Right kidney (tissue), 1 donor: ENCODE data around the gene ANKRD17.

Experiments used
- DNase-seq: peaks from one replicate; pipeline ENCODE4 v3.0.0-alpha.2; 2016

Gene ANKRD17

DNA sequence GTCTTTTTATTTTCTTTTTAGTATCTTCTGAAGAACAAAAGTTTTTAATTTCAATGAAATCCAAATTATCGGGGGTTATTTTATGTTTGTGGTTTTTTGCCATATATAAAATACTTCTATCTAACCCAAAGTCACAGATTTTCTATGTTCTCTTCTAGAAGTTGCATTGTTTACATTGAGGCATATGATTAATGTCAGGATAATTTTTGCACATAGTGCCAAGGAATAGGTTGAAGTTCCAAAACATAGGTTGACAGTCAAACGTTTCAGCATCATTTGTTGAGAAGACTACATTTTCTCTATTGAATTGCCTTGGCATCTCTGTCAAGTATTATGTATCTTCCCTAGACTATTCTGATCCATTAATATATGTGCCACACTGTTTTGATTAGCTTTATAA is 64.5 kb downstream of the ANKRD17 start:
- DNase-seq = no peak

DNA sequence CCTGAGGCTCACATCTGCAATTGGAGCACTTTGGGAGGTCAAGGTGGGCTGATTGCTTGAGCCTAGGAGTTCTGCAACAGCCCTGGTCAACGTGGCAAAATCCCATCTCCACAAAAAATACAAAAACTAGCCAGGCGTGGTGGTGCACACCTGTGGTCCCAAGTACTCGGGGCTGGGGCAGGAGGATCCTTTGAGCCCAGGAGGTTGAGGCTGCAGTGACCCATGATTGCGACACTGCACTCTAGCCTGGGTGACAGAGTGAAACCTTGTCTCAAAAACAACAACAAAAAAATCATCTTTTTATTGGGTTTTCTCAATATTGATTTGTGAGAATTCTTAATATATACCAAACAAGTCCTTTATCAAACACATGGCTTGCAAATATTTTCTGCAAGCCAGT is 64.9 kb downstream of the ANKRD17 start:
- no peak for DNase-seq

GRCh38 chr4:73193155-73193554 is 65.4 kb downstream of the ANKRD17 start:
- no peak for DNase-seq

DNA sequence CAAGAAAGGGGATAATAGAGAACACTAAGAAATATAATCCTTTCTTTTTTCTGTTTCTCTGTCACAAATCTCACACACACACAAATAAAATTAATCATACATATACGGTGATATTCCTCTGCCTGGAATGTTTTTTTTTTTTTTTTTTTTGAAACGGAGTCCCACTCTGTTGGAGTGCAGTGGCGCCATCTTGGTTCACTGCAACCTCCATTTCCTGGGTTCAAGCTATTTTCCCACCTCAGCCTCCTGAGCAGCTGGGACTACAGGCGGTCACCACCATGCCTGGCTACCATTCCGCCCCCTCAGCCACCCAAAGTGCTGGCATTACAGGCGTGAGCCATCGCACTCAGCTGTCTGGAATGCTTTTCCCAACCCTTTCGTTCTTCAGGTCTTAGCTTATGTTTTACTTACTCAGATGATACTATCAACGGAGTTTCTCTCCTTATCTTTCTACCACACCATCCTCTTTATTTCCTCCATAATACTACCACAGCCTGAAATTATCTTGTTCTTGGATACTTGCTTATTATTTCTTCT is 69.3 kb downstream of the ANKRD17 start:
- no peak for DNase-seq

DNA sequence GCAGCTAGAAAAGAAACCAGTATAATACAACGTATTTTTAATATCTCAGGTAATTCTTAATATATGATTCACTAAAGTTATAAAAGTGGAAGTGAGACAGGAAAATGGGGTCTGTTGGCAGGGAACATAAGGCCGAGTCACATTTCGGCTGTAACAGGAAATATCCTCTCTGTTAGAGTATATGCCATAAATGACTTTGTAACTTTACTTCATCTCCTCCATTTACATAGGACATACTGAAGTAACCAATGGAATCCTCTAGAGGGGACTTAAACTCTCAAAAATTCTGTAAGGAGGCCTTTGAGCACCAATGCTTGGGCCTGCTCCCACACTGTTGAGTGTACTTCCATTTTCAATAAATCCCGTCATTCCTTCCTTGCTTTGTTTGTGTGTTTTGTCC is 71.3 kb downstream of the ANKRD17 start:
- no peak for DNase-seq

DNA sequence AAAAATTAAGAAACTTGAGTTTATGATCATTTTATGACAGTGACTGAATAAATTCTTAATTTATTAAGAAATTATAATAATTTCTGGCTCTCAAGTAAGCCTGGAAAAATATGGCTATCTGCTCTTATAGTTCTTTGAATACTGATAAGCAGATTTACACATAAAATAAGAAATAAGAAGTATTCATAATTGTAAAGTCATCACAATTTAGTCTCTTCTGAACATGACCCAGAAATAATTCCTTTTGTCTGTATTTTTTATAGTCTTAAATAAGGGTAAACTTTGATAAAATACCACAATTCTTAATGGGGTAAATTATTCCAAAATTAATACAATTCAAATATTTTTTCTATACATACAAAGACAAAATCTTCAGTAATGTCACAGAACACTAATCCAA is 72.7 kb downstream of the ANKRD17 start:
- no peak for DNase-seq

DNA sequence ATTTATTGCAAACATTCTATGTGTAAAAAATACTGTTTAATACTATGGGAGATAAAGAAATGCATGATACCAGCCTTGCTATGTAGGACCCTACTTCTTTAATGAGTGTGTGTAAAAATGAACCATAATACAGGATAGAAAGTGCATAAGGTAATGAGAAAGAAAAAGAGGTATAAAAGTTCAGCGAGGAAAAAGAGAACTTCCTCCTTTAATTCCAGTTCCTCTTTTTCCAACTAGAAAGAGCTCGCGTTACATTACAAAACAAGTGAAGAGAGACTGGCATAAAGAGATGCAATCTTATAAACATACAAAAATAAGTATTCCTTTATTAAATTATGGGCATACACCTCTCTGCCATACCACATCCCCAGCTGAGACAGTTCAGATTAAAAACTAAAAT is 77.4 kb downstream of the ANKRD17 start:
- DNase-seq = no peak

DNA sequence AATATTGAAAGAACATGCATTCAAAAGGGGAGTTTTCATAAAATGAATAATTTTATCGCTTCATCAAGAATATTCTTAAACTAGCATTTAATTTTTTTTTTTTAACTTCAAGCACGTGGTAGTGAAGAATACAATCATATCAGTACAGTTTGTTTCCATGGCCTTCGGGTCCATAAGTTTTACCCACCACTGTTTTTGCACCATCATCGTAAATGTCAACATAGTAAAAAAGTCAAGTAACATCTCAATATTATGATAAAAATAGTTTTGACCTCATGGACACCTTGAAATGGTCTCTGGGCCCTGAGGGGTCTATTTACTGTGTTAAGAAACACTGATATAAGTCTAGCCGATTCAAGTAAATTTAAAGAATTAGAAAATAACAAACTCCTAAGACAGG is 80.2 kb downstream of the ANKRD17 start:
- no peak for DNase-seq

GRCh38 chr4:73172161-73172560 is 86.4 kb downstream of the ANKRD17 start:
- DNase-seq = no peak

DNA sequence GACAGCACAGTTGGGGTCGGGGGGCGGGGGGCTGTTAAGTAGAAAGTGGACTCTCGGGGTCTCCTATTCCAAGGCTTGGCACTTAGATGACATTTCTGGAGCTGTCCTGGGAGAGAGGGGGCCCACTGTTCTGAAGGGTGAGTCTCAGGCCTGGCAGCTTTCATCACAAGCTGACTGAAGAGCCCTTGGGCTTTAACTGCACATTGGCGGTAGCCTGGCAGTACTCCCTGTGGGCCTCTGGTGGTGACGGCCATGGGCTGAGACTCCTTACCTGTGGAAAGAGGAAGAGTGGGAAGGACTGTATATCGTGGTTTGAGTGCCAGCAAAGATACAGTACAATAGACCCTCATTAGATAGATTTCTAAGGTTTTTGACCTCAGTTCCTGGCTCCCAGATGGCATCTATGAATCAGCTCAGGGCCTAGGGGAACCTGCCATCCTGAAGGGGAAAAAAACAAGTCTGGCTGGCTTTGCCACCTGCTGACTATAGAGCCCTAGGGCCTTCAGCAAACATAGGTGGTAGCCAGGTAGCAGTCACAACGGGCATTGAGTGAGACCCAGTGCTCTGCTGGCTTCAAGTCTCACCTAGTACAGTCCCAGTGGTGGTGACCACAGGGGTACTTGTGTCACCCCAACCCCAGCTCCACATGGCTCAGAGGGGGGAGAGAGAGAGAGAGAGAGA is 87.9 kb downstream of the ANKRD17 start:
- no peak for DNase-seq

GRCh38 chr4:73166212-73166611 is 92.4 kb downstream of the ANKRD17 start:
- DNase-seq = no peak

DNA sequence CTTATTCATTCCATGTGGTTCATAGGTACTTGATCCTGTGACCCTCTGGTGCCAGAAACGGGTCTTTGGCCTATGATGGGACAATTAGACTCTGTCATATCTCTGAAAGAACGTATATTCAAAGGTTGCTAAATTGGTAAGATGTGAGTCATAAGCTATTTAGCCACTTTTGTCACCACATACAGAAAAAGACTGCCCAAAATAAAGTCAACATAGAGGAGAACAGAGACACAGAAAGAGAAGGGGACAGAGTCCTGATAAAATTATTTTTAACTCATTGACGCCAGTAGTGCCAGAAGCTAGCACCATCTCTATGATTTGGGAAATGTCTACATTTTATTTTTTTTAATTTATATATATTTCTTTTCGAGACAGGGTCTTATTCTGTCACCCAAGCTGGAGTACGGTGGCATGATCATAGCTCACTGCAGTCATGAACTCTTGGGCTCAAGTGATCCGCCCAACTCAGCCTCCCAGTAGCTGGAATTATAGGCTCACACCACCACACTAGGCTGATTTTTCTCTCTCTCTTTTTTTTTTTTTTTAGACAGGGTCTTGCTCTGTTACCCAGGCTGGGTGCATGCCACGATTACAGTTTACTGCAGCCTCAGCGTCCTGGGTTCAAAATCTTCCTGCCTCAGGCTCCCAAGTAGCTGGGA is 96.9 kb downstream of the ANKRD17 start:
- no peak for DNase-seq

DNA sequence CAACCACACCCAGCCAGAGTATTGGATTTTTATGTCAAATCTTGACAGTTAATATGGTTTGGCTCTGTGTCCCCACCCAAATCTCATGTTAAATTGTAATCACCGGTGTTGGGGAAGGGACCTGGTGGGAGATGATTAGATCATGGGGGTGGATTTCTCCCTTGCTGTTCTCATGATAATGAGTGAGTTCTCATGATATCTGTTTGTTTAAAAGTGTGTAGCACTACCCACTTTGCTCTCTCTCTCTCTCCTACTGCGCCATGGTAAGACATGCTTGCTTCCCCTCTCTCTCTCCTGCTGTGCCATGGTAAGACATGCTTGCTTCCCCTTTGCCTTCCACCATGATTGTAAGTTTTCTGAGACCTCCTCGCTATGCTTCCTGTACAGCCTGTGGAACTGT is 102.2 kb downstream of the ANKRD17 start:
- DNase-seq = no peak

- DNase-seq = no peak
Observed at GRCh38 chr4:73152893-73153292, 105.7 kb downstream of the ANKRD17 start.

GRCh38 chr4:73142995-73143547 is 115.5 kb downstream of the ANKRD17 start:
- DNase-seq = no peak

- no peak for DNase-seq
Observed at GRCh38 chr4:73139991-73140390, 118.6 kb downstream of the ANKRD17 start.

DNA sequence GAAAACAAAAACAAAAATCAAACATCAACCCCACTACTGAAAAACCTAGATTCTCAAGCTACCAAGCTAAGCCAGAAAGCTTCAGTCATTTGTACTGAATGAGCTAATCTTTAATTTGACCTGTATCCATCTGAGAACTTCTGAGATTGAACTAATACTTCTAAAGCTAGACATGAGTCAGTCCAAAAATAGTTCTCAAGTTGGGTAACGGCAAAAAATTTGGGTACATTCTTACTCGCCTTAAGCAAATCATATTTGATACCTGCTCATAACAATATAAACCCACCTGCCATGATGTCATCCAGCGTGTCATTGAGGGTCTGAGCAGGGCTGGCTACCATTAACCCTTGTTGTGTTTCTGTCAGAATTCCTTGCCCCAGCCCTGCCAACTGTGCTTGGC is 119.4 kb downstream of the ANKRD17 start:
- no peak for DNase-seq

DNA sequence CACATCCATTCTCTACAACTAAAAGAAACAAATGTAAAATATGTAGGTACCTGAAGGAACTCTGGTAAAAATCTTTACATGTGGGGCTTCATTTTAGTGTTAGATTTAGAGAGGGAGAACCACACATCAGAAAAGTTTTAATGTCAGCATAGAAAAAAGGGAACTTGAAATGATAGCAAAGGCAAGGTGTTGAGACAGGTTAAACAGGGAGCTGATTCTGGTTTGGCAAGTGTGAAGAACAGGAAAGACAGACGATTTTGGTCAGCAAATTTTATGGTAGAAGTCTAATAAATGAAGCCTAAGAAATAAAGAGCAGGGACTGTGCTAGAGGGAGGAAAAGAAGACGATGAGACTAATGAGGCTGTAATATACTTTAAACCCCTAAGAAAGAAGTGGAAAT is 121.5 kb downstream of the ANKRD17 start:
- DNase-seq = no peak

DNA sequence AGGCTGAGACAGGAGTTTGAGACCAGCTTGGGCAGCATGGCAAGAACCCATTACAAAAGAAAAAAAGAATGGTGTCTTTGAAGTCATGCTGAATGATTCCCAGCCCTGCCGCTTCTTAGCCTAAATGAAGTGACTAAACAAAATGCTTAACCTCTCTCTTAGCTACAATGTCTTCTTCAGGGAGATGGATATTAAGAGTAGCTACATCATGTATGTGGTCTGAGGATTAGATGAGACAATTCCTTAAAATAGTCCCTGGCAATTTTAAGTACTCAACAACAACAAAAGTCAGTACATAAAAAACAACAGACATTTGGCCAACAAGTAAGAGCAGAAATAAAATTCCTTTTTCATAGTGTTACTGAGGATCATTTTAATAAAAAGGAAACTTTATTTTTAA is 124.8 kb downstream of the ANKRD17 start:
- DNase-seq = no peak

DNA sequence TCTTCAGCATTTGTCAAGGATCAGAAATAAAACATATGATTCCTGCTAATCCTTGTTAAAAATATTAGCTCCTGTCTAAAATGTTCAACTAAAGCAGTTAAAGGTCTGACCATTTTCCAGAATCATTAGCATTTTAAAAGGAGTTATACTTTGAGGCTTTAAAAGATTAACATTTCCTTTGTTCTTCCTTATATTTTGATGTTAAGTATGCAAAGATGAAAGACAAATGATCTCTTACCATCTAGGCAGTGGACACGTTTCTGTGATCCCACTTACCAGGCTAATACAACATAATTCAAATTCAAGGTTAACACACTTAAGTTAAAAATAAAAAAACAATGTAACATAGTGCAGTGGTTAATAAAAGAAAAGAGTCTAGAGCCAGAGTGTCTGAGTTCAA is 127.3 kb downstream of the ANKRD17 start:
- DNase-seq = no peak

DNA sequence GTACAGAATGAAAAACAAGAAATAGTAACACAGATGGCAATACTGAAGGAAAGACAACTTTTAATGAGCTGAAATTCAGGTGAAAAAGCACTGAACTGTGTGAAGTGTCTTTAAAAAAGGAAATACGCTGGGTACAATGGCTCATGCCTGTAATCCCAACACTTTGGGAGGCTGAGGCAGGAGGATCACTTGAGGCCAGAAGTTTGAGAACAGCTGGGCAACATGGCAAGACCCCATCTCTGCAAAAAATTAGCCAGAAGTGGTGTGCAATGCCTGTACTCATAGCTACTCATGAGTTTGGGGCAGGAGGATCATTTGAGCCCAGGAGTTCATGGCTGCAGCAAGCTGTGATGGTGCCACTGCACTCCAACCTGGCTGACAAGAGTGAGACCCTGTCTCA is 129.3 kb downstream of the ANKRD17 start:
- no peak for DNase-seq

GRCh38 chr4:73127839-73128453 is 130.7 kb downstream of the ANKRD17 start:
- DNase-seq = no peak

DNA sequence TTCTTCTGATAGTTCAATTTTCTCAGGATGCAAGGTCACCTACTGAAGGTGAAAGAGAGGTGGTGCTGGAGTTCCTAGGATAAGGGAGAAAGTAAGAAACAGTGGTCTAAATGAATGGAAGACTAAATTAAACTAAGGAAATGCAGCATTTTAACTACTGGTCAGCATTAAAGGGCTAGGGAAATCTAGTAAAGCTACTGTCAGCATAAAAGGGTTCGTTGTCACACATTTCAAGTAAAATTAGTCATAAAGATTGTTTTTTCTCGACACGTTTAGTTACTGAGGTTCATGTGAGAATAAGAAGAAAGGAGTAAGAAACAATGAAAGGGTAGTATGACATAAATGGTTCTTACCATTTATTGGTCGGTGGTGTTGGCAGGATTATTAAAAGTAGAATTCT is 149.1 kb downstream of the ANKRD17 start:
- no peak for DNase-seq

GRCh38 chr4:73104695-73105094 is 153.9 kb downstream of the ANKRD17 start:
- no peak for DNase-seq
